ENCODE measurements around the gene SPTBN4.

DNA sequence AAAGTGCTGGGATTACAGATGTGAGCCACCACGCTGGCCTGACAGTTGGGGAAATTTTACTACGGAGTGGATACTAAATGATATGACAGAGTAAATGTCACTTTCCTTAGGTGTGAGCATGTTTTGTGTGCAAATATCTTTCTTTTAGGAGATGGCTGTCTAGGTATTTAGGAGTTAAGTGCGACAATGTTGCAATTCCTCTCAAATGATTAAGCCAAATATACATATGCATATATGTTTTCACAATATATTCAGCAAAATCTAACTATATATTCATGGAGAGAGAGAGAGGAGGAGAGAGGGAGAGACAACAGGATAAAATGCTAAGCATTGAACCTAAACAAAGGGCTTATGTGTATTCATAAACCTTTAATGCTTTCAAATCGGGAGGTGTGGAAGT is 17.3 kb upstream of the SPTBN4 start:
- TF ChIP-seq EZH2phosphoT487 (IDR thresholded peaks at IDR 0.05; ENCODE audit: low read length) (no peak), EZH2 (optimal IDR thresholded peaks at IDR 0.05; ENCODE audit: low read depth, low read length) (no peak)
- TF ChIP-seq, protein P1, sequence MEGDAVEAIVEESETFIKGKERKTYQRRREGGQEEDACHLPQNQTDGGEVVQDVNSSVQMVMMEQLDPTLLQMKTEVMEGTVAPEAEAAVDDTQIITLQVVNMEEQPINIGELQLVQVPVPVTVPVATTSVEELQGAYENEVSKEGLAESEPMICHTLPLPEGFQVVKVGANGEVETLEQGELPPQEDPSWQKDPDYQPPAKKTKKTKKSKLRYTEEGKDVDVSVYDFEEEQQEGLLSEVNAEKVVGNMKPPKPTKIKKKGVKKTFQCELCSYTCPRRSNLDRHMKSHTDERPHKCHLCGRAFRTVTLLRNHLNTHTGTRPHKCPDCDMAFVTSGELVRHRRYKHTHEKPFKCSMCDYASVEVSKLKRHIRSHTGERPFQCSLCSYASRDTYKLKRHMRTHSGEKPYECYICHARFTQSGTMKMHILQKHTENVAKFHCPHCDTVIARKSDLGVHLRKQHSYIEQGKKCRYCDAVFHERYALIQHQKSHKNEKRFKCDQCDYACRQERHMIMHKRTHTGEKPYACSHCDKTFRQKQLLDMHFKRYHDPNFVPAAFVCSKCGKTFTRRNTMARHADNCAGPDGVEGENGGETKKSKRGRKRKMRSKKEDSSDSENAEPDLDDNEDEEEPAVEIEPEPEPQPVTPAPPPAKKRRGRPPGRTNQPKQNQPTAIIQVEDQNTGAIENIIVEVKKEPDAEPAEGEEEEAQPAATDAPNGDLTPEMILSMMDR (IDR thresholded peaks at IDR 0.05; ENCODE audit: low read length): no peak

Measured in MM.1S (cell line).